GM12892 (cell line): ENCODE data around the gene KIN.

ENCODE experiments used
- POLR2A ChIP-seq: IDR thresholded peaks from 2 replicates; pipeline ENCODE4 v1.6.1; 2011; ENCODE audit warnings: low read depth, low read length, control low read depth
- POLR2AphosphoS5 ChIP-seq: IDR thresholded peaks from 2 replicates; pipeline ENCODE4 v1.6.1; 2011; ENCODE audit warnings: low read depth, low read length, control low read depth
- TAF1 ChIP-seq: IDR thresholded peaks from 2 replicates; pipeline ENCODE4 v1.6.1; 2011; ENCODE audit warnings: low read depth, mild to moderate bottlenecking, control low read depth, low read length, borderline replicate concordance

DNA sequence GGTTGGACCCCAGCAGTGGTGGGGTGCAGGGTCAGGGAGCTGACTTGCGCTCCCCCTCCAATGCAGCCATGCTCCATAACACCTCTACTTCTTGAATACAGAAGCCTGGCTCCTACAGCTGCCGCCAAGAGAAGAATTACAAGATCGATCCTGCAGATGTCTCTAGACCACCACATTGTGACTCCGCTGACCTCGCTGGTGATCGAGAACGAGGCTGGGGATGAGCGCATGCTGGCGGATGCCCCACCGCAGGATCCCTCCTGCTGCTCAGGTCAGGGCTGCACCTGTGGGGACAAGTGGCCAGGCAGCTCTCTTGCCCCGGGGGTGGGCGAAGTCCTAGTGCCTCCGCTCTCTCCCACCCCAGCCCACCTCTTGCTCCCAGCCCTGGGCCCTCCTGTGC is 53.0 kb downstream of the KIN start:
- TF ChIP-seq POLR2AphosphoS5 (no peak), POLR2A (no peak), TAF1 (no peak)
